ENCODE results near the gene ZSCAN29. TPM values are rescaled to one million over a fixed set of nuclear protein-coding genes. Genes with fewer than 3 reads are reported as not detected.

Gene ZSCAN29
- total and polyA plus RNA-seq, 2 experiments from 2014 or later: 15.3 to 40.5 TPM

- Histone ChIP-seq H3K27ac (ENCODE audit: low read depth) (no peak overlapping the region), H4K20me1 (replicated peaks; ENCODE audit: insufficient read depth) (peaks cover 36% of the 10 kb centered on the region), H3K27me3 (ENCODE audit: insufficient read depth) (no peaks in the 10 kb centered on the region), H3K4me2 (no peak overlapping the region), H3K79me2 (replicated peaks; ENCODE audit: insufficient read depth) (no peaks in the 10 kb centered on the region), H2AFZ (no peak overlapping the region), H3K36me3 (ENCODE audit: insufficient read depth) (peaks cover 75% of the 10 kb centered on the region), H3K9me2 (ENCODE audit: insufficient read depth) (no peaks in the 10 kb centered on the region), H3K4me1 (ENCODE audit: insufficient read depth) (no peaks in the 10 kb centered on the region), H3K4me3 (no peak overlapping the region), H3F3A (replicated peaks; ENCODE audit: low read depth) (peaks cover 16% of the 10 kb centered on the region; the same call in 1 of the 2 replicates)
- DNase-seq (ENCODE audit: low spot score) (no peak), ATAC-seq (no peak)
- H3K4me3 Mint-ChIP-seq: no peak overlapping the region
- peaks cover 1% of the 10 kb centered on the region for H3K27me3 Mint-ChIP-seq (ENCODE audit: insufficient read depth, low read depth, poor library complexity)
- H3K9me3 Mint-ChIP-seq: no peaks in the 10 kb centered on the region
- TF ChIP-seq CTCF (conservative IDR thresholded peaks at IDR 0.05; ENCODE audit: low read depth in 2 of 2) (no peak), EZH2 (IDR thresholded peaks at IDR 0.05; ENCODE audit: low read depth, unreplicated experiment) (no peak), NANOG (IDR thresholded peaks at IDR 0.05; ENCODE audit: borderline replicate concordance) (no peak), STAT1 (IDR thresholded peaks at IDR 0.05; ENCODE audit: unreplicated experiment) (no peak), JUNB (IDR thresholded peaks at IDR 0.05; ENCODE audit: unreplicated experiment) (no peak), ZNF331 (CRISPR knock-in tag; IDR thresholded peaks at IDR 0.05; ENCODE audit: low read depth) (no peak), POLR2AphosphoS5 (IDR thresholded peaks at IDR 0.05; ENCODE audit: low read depth) (no peak), REST (IDR thresholded peaks at IDR 0.05; ENCODE audit: unreplicated experiment) (no peak), EZH2phosphoT487 (IDR thresholded peaks at IDR 0.05; ENCODE audit: unreplicated experiment) (no peak), ETS1 (IDR thresholded peaks at IDR 0.05) (no peak), ZNF462 (CRISPR knock-in tag; IDR thresholded peaks at IDR 0.05) (no peak), CREB1 (CRISPR knock-in tag; IDR thresholded peaks at IDR 0.05; ENCODE audit: low read depth) (no peak), ZNF114 (CRISPR knock-in tag; IDR thresholded peaks at IDR 0.05) (no peak)
- no peaks in the 10 kb centered on the region for H3K4me1 Mint-ChIP-seq
- H3K27ac Mint-ChIP-seq: no peak overlapping the region
- peaks cover 92% of the 10 kb centered on the region for H3K36me3 Mint-ChIP-seq (ENCODE audit: low read depth)
Observed at GRCh38 chr15:43408789-43409188, 37.9 kb upstream of the ZSCAN29 start.

Measured in GM23338 (cell line).